ENCODE data around the gene HSDL2.

The HSDL2 gene

DNA sequence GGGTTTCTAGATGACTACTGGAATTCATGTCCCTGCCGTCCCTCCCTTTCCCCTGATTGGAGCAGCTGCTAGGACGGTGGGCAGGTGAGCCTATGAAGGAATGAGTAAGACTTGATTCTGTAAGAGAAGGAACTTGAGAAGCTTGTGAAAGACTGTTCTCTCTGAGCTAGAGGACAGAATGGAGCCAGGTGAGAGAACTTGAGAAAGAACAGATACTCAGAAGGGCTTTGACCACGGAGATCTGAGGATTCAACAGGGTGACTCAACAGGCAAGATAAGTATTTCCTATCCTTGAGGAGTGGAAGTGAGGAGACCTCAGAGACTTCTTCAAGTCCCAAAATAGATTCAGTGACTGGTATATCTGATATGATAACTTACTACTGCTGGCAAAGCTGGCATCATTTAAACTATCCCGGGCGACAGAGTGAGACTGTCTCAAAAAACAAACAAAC is 41.9 kb downstream of the HSDL2 start:
- Histone ChIP-seq H3K4me1 (ENCODE audit: control insufficient read depth in 1 of 2, insufficient read depth in 1 of 2, low read depth in 1 of 2, low read length in 1 of 2) (no peaks in the 10 kb centered on the region), H3K9me3 (no peaks in the 10 kb centered on the region), H3K36me3 (peaks cover 44% of the 10 kb centered on the region), H3K27ac (no peak overlapping the region), H3K27me3 (no peaks in the 10 kb centered on the region), H3K4me3 (ENCODE audit: low read depth in 1 of 2, low read length in 1 of 2) (no peak overlapping the region)
- no peak for TF ChIP-seq CTCF (IDR thresholded peaks at IDR 0.05)

DNA sequence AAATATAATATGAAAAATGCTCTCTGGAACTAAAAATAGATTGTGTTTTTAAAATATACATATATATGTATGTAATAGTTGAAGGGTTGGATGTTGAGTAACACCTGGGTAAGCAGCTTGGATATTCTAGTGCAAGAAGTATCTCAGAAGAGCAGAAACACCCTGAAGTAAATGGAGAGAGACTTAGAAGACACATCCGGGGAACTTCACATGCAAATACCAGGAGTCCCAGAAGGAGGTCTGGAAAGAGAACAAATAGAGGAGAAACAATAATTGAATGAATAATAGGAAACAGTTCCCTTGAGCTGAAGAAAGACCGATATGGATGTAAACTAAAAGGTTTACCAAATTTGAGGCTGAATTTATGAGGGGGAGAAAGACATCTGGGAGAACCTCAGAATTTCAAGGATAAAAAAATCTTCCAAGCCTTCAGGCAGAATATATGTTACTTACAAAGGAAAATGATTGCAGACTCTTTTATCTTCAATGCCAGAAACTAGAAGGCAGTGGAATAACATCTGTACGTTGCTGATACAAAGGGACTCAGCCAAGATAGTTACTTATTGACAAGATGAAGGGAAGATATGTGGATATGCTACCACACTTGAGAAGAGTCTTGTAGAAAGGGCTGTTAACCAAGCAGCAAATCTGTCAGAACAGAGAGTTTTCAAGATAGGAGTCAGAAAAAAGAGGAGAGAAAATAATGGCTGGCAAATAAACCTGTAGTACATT is 42.7 kb downstream of the HSDL2 start:
- no peaks in the 10 kb centered on the region for H3K4me1 ChIP-seq (ENCODE audit: control insufficient read depth in 1 of 2, insufficient read depth in 1 of 2, low read depth in 1 of 2, low read length in 1 of 2)

GRCh38 chr9:112430006-112430522 is 50.2 kb downstream of the HSDL2 start:
- Histone ChIP-seq H3K4me3 (ENCODE audit: low read depth in 1 of 2, low read length in 1 of 2) (no peak overlapping the region), H3K36me3 (peaks cover 44% of the 10 kb centered on the region), H3K4me1 (ENCODE audit: control insufficient read depth in 1 of 2, insufficient read depth in 1 of 2, low read depth in 1 of 2, low read length in 1 of 2) (no peaks in the 10 kb centered on the region), H3K27me3 (no peaks in the 10 kb centered on the region), H3K27ac (no peak overlapping the region), H3K9me3 (no peaks in the 10 kb centered on the region)
- no peak for TF ChIP-seq CTCF (IDR thresholded peaks at IDR 0.05)

More for the DNA sequence above, 42.7 kb downstream of the HSDL2 start:
- H3K36me3 ChIP-seq: peaks cover 41% of the 10 kb centered on the region
- no peak overlapping the region for H3K27ac ChIP-seq
- H3K9me3 ChIP-seq: no peaks in the 10 kb centered on the region
- H3K27me3 ChIP-seq: no peaks in the 10 kb centered on the region
- no peak overlapping the region for H3K4me3 ChIP-seq (ENCODE audit: low read depth in 1 of 2, low read length in 1 of 2)
- TF ChIP-seq CTCF (IDR thresholded peaks at IDR 0.05): no peak

DNA sequence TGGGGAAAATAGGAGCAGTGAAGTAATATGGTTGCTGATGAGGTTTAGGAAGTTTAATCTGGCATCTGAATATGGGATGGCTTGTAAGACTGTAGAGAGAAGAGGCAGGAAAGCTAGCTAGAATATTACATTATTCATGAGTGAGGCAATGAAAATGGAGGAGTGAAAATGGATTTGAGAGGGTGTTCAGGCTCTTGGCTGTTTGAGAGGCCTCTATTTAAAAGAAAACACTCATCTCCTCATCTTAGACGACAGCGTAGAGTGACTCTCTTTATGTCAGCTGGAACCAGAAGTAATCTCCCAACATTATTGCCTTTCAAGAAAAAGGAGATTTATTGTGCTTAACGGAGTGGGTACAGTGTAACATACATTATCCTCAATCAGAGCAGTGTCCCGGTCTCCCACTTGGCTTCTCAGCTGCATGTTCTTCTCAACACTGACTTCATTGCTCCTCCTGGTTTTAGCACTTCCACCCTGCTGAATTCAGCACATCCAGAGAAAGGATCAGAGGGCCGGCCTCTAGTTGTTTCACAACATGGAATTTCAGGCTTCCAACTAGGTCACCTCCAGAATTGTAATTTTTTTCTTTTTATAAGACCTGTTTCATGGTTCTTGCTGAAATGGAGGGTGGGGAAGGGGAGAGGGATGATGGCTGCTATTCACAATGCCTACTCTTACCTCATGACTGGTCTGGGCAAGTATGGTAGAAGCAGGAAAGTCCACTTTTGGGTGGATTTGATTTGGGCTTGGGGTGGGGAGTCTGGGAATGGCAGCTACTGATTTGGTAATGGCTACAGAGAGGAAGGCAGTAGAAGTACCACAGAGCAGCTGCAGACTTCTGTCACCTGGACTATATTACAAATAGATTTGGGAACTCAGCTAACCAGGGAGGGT is 53.8 kb downstream of the HSDL2 start:
- Histone ChIP-seq H3K27me3 (no peaks in the 10 kb centered on the region), H3K4me1 (ENCODE audit: control insufficient read depth in 1 of 2, insufficient read depth in 1 of 2, low read depth in 1 of 2, low read length in 1 of 2) (no peaks in the 10 kb centered on the region), H3K9me3 (no peaks in the 10 kb centered on the region), H3K4me3 (ENCODE audit: low read depth in 1 of 2, low read length in 1 of 2) (no peak overlapping the region), H3K27ac (no peak overlapping the region), H3K36me3 (peaks cover 56% of the 10 kb centered on the region)
- TF ChIP-seq CTCF (IDR thresholded peaks at IDR 0.05): no peak

- H3K27ac ChIP-seq: no peak overlapping the region
- no peaks in the 10 kb centered on the region for H3K9me3 ChIP-seq
- TF ChIP-seq CTCF (IDR thresholded peaks at IDR 0.05): no peak
- H3K4me3 ChIP-seq (ENCODE audit: low read depth in 1 of 2, low read length in 1 of 2): no peak overlapping the region
- H3K4me1 ChIP-seq (ENCODE audit: control insufficient read depth in 1 of 2, insufficient read depth in 1 of 2, low read depth in 1 of 2, low read length in 1 of 2): no peaks in the 10 kb centered on the region
- no peaks in the 10 kb centered on the region for H3K27me3 ChIP-seq
- H3K36me3 ChIP-seq: peaks cover 57% of the 10 kb centered on the region
These were observed 54.6 kb downstream of the HSDL2 start for GRCh38 chr9:112434487-112434886.

Measured in neutrophil (primary cell).